Measurements from ENCODE around the gene ZEB2.
"Not testable (repeated sequence)": the region's sequence is repeated elsewhere in the genome, so short reads cannot be mapped to it uniquely, and the experiment has no call there.

Gene ZEB2

GRCh38 chr2:144374163-144374661, 145.7 kb downstream of the ZEB2 start:
- DNase-seq, result no peak

DNA sequence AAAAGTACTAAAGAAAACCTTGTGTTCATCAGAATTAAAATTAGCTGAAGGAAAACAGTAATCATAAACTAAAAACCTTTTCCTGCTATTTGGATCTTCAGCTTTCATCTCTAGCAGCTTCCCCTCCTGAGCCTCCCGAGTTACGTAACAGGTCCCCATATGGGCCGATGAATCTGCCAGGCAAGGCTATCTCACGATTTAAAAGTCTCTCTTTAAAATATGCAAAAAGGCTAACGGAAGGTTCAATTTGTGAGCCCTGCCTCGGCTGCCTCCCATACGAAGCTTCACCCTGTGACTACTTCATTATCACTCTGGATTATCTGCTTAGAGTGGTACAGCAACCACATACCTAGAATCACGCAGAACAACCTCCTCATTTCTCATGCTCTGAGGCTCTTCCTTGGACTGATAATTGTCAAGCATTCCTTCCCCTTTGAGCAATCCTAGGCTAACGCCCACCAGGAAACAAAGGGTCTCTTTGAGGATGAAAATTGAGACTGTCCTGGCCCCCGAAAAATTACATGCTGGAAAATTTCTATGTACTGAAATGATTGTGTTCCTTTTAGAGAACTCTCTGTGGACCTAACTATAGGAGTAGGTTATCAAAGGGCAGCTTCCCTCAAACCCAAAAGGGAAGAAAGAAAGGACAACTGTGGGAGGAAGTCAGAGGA, 147.4 kb downstream of the ZEB2 start:
- no peak for DNase-seq

DNA sequence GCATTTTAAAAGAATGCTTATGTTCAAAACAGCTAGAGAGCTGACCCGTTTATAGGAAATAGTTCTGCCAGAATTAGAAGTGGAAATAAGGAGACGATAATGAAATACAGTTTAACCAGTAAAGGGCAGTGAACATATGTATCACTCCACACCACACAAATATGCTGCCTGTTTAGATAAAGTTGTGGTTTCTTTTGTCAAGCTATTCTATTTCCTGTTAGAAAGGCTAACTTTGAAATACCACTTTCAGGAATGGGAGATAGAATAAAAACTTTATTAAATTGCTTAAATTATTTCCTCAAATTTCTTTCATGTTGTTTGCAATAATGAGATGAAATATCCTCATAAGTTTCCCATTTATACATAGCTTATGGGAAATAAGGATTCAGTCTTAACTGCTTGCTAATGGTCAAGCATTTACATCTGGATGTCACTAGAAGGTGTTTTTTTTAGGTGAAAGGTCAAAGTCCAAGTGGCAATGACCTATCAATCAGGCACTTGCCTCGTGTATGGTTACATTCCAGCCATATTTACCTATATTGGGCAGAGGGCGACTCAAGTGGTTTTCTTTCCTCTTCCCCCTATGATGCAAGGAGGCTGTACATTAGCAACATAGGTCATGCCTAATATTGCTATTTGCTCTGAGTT, 148.9 kb downstream of the ZEB2 start:
- no peak for DNase-seq

GRCh38 chr2:144369416-144369815, 150.5 kb downstream of the ZEB2 start:
- no peak for DNase-seq

DNA sequence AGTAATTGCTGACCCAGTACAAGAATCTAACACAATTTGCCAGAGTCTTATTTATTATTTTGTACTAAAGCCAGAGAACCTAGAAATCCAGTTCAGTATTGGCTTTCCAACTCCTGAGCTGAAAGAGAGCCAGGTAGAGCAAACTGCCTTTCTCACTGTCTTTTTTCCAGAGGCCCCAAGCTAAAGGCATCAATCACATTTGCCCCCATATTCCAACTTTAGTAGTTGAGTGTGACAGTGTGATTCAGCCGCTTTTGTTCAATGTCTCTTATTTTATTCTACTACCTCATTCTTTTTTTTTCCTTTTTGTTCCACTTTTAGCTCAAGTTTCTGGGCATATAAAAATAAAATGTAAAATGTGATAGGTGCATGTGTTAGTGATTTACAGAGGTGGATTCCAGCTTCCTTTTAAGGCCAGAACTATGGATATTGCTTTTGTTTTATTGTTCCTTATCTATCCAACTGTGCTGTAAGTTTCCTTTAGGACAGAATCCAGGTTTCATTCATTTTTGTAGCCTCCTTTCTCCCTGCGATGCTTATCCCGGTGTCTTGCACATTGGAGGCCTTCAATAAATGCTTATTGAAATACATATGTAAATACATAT, 153.0 kb downstream of the ZEB2 start:
- no peak for DNase-seq

GRCh38 chr2:144364944-144365738, 154.8 kb downstream of the ZEB2 start:
- no peak for DNase-seq

- not testable (repeated sequence) for DNase-seq
Measured at GRCh38 chr2:144364247-144364646, 155.7 kb downstream of the ZEB2 start.

DNA sequence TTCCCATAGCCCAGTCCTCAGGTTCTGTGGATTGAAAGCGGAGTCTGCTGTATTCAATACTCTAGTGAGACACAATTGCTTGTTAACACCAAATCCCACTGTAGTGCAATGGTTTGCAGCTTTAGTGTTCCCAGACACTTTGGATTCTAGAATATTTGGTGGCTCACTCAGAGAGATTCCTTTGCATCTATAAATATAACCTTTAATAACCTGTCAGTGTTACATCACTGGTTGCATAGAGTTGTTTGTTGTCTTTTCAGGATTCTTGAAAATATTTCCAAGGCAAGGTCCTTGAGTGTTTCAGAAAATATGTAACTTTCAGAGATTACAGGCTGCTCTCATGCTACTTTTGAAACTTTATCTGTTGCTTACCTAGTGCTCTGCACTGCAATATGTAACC, 157.5 kb downstream of the ZEB2 start:
- no peak for DNase-seq

GRCh38 chr2:144361742-144362141, 158.2 kb downstream of the ZEB2 start:
- DNase-seq, result no peak

DNA sequence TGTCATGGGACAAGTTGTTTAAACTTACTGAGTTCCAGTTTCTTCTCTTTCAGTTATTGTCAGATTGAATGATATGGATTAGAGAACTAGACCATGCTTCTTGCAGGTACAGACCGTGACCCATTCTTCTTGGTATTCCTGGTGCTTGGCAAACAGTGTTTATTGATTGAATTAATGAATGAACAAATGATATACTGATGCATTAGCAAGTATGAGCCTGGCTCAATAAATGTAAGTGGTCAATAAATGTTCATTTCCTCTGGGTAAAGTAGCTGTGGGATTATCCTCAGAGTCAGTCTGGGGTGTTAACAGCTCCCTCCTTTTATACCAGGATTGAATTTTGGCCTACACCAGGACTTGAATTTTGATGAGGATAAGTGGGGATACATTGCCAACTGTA, 160.2 kb downstream of the ZEB2 start:
- no peak for DNase-seq

DNA sequence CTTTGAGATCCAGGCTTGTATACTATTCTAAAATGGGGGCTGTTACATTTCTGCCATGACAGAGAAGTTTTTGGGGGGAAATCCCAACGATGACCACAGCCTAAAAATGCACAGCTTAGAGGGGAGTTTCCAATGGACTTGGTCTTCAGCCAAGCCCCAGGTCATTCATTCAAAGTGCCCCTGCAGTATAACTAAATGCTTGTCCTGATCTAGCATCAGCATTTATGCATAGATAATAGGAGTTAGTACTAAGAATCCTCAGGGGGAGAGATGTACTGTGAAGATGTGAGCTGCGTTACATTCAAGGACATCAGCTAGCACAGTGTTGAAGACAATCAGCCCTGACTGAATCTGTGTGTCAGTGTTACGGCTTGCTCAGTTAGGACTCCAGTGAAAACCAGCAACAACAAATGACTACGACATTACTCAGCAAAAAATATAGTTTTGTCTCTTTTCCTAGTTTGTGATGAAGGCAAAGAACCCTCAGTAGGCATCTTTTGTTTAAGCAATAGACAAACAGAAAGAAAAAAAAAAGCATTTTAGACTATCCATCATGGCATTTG, 160.9 kb downstream of the ZEB2 start:
- DNase-seq, result no peak

DNA sequence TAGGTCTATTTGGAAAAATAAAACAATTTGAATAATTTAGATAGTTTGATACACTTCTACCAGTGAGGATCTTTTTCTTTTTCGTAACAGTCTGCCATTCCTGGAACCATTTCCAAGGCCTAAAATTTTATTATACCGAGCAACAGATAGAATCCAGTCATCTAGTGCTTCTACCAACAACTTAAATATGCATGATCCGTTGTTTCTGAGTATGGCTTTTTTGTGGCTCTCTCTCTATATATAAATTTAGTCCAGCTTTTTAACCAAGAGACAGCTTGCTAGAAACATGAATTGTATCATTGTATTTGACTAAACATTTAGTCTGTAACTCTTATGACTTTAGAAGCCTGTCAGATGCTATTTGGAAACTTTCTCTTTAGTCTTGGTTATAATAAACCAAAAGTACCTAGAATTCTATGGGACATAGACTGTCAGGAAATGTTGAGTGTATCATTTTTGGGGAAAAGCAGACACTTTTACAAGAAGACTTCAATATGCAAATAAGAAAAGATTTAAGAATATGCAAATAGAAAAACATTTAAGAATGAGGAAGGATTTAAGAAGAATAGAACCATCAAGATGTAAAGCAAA, 161.4 kb downstream of the ZEB2 start:
- no peak for DNase-seq

DNA sequence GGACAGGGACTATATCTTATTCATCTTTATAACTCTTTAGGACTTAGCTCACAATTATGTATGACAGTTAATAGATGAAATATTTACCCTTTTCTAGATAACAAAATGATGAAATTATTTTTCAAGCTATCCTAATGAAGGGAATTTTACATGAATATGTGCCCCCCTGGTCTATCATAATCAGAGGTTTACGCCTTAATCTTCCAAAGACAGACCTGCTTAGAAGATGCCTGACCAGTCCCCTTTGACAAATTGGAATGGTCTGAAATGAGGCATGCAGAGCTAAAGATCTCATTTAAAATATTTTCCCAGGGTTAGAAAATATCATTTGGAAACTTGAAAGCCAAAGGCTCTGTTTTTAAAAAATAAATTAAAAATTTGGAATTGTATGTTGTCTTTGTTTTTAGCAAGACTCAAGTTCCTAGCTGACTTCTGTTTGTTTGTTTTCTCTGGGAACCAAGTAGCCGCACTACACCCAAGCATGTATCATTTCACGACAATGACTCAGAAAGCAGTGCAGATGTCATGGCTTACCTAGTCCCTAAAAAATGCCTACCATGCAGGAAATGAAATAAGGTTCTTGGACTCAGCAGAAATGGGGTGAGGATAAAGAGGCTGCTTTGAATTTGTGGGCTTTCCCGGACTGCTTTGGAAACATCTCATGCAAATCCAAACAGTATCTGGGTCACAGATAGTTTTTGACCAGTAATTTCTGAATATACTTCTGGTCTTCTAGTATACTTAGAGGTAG, 162.1 kb downstream of the ZEB2 start:
- DNase-seq, result no peak

DNA sequence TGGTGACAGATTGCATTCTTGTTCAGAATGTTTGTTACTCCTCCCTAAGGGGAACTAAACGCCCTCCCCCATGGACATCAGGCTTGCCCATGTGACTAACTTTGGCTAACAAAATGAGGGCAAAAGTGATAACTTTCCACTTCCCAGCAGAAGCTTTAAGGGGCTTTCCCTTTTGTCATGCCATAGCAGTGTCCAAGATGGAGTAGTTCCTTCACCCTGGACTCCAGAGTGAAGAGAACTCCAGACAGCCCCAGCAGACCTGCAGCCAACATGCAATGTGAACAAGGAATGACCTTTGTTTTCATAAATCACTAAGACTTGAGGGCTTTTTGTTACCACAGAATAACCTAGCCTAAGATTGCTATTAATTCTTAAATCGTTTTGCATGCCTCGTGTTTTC, 163.5 kb downstream of the ZEB2 start:
- DNase-seq, result no peak

DNA sequence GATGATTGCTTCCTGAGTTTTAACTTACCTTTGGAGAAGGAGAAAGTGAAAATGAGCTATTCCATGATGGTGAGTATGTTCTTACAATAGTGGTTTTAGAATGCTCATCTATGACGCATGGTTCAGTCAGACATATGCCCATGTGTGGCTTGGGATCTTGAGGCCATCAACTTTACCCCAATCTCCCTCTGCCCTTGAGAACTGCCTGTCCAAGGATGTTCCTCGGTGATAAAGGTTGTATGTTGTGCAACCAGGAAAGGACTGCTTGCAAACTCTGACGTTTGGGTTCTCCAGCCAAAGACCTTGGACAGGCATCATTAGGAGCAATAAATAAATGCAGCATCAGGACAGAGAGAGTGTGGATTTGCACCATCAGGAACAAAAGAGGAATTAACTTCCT, 165.0 kb downstream of the ZEB2 start:
- no peak for DNase-seq

DNA sequence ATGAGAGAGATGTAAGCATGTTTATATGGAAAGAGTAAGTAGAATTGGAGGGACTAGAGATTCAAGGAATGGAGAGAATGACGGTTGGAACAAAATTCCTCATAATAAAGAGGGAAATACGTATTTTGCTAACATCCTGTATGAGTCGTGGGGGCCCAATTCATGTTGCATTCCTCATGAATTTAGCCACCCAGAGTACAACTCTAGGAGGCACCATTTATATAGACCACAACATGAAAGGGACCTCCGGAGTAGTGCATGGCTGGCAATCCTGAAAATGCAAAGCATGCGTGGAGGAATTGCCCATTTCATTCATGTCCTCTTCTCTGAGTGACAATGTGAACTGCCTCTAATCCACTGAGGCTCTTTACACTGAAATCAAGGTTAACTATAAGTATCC, 168.2 kb downstream of the ZEB2 start:
- DNase-seq, result no peak

DNA sequence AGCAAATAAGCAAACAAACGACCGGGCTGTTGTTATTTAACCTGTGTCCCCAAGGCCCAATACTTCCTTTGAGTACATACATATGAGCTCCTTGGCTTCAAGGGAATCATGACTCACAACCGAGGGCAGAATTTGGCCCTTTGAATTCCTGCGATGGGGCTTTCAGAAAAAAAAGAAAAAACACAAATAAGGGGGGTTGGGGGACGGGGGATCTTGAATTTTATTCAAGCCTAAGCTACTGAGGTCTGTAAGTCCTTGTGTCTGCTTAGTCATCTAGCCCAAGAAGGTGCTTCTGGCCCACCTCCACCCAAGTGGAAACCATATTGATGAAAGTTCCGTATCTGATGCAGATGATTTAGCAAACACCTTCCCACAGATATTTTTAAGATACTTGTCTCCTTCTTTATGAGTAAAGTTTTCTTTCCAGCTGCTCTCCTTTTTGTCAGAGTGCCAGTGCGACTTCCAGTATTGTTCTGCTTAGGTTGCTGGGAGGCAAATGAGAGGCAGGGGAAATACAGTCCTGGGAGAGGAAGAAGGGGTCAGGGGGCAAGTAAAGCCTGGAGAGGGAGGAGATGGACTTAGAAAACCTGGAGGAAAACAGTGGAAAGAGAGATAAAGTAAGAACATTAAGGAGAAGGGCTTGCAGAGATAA, 169.6 kb downstream of the ZEB2 start:
- no peak for DNase-seq

- DNase-seq, result no peak
Measured at GRCh38 chr2:144349674-144350073, 170.2 kb downstream of the ZEB2 start.

DNA sequence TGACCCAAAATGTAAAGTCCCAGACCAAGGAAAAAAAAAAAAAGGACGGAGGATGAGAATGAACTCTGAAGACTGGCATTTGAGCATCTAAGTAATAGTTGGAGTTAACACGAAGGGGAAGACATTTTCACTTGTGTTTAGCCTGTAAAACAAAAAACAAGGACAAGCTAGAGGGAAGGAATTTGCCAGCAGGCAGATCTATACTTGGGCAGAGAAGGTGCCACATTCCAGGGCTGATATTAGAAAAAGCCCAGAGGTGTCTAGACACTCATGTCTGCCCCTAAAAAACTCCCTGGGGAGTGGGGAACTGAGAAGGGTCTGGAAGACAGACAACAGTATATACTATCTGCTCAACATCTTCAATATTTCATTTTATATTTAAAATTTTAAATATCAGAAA, 171.1 kb downstream of the ZEB2 start:
- no peak for DNase-seq

DNA sequence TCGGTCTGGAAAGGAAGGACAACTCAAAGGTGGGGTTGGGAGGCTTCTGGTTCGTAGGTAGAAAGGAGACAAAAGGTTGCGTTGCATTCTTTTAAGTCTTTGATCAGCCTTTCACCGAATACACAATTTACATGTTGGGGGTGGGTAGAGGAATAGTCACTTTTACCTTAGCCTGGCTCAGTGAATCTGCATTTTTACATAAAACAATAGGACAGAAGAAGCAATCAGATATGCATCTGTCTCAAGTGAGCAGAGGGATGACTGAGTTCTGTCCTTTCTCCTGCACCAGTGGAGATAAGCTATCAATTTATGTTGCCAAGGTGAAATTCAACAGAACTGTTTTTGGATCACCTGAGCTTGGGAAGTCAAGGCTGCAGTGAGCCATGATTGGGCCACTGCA, 173.7 kb downstream of the ZEB2 start:
- no peak for DNase-seq

GRCh38 chr2:144343145-144343544, 176.8 kb downstream of the ZEB2 start:
- no peak for DNase-seq
